ENCODE data around the gene MAPT. TPM values are rescaled to one million over a fixed set of nuclear protein-coding genes. Genes with fewer than 3 reads are reported as not detected.

Gene MAPT
- total RNA-seq, 1 donor from 2014 or later: 4.8 TPM

DNA sequence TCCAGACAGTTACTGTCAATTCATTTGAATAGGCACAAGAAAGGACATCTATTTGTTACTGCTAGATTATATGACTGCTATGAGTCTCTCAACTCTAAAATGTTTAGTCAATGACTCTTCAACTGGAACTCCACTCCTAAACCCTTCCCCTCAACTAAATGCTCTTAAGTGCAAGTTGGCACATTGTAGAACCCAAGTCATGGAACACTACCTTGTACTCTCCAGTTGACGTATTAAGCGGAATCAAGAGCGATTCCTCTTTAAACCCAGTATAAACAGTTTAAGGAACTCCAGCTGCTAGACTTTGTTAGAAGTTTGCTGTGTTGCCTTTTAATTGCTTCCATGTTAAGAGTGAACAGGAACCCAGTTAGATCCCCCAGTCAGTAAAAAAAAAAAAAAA lies 149.3 kb downstream of the MAPT start:
- intact Hi-C loops (cut with DNase I): no loop called here
- ATAC-seq (no peak), DNase-seq (ENCODE audit: low spot score) (no peak)

DNA sequence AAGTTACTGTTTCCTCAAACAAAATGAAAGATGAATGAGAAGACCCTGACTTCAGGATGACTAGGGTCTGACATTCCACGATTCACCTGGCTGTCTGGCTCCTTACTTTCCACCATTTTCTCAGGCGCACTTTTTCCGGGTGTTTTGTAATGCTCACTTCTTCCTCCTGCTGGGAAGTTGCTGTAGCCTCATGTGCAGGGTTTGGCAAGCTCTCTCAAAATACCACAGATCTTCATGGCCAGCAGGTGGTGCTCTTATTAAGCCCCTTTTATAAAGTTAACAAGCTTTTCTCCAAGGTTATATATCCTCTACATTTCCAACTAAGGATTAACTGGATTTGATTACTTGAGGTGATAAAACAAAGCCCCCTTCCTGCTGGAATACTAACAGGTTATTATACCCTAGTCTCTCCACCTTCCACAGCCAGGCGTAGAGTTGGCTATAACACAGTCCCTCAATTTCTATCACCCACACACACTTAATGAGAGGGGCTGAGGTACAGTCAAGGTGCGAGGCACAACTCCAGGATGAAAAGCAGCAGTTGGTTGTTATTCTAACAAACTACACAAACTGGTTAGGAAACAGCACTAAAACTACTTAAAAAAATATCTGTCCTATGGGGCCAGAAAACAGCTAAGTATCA lies 150.1 kb downstream of the MAPT start:
- DNase-seq (ENCODE audit: low spot score) (peak; percentile 82), ATAC-seq (peak; percentile 90)
- intact Hi-C loops (cut with DNase I): no loop called here

DNA sequence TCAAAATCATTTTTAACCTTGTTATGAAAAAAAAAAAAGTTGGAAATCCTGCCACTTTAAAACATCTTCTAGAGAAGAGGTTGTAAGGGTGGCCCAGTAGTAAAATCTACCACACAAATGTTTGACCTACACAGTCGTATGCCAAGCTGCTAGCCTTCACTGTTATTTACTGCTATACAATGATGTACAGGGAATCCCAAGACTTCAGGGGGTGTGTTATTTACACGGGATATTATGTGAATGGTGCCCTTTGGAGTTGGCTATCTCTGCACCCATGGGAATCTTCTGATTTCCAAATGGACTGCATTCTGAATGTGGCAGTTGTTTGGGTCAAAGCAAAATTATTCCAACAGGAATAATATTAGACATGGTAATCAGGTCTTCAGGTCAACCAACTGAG lies 150.6 kb downstream of the MAPT start:
- DNase-seq (ENCODE audit: low spot score) (no peak), ATAC-seq (no peak)
- intact Hi-C loops (cut with DNase I): loop anchor here (5.0 kb wide), 1 partner anchor 147 kb away; the partner anchor contains the start of gene KANSL1

DNA sequence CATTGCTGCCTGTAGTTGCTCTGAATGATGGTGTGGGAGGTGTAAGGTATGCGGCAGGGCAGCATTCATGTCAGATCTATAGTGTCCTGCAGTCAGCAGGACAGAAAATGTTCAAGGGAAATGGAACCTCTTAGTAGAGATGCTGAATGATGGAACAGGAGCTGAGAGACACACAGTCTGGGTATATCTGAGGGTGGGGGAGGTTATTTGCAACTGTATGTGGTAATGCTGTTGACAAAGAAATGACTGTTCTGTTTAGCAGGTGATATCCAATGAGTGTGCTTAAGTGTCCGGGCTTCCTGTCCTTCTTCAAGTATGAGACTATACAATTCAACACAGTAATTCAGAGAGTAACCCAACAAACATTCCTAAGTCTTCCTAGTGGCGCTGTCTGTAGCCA lies 151.3 kb downstream of the MAPT start:
- ATAC-seq (no peak), DNase-seq (ENCODE audit: low spot score) (no peak)
- intact Hi-C loops (cut with DNase I): loop anchor here (5.0 kb wide), 1 partner anchor 147 kb away; the partner anchor contains the start of gene KANSL1

DNA sequence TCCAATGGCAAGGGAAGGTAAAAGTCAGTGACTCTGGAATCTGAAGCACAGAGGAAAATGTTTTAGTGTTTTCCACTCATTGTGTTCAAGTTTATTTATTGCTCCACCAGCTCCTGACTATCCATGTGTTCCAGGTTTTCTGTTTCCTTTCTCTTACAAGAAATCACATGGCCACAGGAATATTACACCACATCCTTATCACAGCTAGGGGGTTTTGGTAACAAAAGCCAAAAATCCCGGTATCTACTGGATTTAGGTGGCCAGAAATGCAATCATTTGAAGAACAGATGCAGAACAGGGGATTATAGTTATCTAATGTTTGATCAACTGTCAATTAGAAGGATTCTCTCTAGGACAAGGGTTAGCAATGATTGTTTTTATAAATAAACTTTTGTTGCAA lies 152.6 kb downstream of the MAPT start:
- intact Hi-C loops (cut with DNase I): loop anchor here (5.0 kb wide), 1 partner anchor 145 kb away; the partner anchor contains the start of gene KANSL1
- DNase-seq (ENCODE audit: low spot score) (no peak), ATAC-seq (peak; percentile 41)

DNA sequence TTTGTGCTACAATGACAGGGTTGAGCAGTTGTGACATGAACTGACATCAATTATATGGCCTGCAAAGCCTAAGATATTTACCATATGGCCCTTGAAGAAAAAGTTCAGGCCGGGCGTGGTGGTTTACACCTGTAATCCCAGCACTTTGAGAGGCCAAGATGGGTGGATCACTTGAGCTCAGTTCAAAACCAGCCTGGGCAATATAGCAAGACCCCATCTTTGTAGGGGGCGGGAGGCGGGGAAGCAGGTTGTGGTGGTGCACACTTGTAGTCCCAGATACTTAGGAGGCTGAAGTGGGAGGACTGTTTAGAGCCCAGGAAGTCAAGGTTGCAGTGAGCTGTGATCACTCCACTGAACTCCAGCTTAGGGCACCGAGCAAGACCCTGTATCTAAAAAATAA lies 153.0 kb downstream of the MAPT start:
- intact Hi-C loops (cut with DNase I): loop anchor here (5.0 kb wide), 1 partner anchor 145 kb away; the partner anchor contains the start of gene KANSL1
- ATAC-seq: no peak
- DNase-seq (ENCODE audit: low spot score): no peak

DNA sequence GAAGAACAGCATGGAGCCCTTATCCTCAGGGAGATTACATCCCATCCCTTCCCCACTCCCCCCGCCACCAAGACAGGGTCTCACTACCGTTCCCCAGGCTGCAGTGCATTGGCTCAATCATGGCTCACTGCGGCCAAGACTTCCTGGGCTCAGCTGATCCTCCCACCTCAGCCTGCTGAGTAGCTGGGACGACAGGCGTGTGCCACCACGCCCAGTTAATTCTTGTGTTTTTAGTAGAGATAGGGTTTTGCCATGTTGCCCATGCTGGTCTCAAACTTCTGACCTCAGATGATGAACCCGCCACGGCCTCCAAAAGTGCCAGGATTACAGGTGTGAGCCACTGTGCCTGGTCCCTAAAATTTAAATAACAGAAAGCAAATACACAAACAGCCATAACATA lies 153.5 kb downstream of the MAPT start:
- no peak for ATAC-seq
- DNase-seq (ENCODE audit: low spot score): no peak
- intact Hi-C loops (cut with DNase I): loop anchor here (5.0 kb wide), 1 partner anchor 144 kb away; the partner anchor contains the start of gene KANSL1

DNA sequence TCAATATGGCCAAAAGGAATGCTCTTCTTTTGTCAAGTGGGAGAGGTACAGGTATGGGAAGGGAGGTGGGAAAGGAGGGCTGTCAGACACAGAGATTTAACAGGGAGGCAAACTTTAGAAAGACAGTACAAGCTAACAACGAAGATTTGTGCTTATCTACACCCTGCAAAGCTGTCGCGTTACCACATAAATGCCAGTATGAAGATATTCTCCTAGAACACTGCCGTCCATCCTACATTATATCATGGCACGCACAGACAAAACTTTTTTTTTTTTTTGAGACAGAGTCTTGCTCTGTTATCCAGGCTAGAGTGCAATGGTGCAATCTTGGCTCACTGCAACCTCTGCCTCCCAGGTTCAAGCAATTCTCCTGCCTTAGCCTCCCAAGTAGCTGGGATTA lies 155.3 kb downstream of the MAPT start:
- intact Hi-C loops (cut with DNase I): loop anchor here (5.0 kb wide), 1 partner anchor 143 kb away; the partner anchor contains the start of gene KANSL1
- DNase-seq (ENCODE audit: low spot score): no peak
- no peak for ATAC-seq

DNA sequence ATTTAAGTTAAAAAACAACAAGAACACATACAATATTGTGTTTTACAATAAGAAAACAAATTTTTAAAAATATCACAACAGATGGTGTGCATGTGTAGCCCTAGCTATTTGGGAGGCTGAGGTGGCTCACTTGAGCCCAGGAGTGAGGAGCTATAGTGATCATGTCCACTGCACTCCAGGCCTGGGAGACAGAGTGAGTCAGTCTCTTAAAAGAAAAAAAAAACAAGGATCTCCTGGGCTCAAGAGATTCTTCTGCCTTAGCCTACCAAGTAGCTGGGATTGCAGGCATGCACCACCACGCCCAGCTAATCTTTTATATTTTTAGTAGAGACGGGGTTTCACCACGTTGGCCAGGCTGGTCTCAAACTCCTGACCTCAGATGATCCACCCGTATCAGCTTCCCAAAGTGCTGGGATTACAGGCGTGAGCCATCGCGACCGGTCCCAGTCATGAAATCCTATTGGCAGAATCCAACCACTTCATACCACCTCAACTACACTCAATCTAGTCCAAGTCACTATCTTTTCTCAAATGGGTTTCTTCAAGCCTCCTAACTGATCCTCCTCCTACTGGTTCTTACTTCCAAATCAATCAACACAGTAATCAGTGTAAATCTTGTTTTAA lies 159.7 kb downstream of the MAPT start:
- ATAC-seq (no peak), DNase-seq (ENCODE audit: low spot score) (no peak)
- intact Hi-C loops (cut with DNase I): no loop called here

DNA sequence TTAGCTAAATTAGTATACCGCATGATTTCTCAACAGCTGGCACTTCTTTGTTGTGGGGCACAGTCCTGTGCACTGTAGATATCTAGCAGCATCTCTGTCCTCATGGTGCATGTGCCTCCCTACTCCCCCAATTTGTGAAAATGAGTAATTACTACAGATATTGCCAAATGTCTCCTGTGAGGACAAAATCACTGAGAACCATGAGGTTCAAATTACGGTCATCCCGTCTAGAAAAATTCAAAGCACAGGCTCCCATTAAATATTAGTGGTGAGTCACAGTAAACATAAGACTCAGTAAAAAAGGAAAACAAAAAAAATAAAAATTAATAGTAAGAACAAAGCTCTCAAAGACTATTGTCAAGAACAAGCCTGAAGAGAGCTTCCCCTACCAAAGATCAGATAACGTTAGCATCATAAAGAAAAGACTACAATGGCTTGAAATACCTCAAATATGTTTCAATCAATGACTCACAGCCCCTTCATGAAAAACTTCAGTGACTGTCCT lies 162.5 kb downstream of the MAPT start:
- intact Hi-C loops (cut with DNase I): no loop called here
- no peak for DNase-seq (ENCODE audit: low spot score)
- peak; percentile 61 for ATAC-seq

DNA sequence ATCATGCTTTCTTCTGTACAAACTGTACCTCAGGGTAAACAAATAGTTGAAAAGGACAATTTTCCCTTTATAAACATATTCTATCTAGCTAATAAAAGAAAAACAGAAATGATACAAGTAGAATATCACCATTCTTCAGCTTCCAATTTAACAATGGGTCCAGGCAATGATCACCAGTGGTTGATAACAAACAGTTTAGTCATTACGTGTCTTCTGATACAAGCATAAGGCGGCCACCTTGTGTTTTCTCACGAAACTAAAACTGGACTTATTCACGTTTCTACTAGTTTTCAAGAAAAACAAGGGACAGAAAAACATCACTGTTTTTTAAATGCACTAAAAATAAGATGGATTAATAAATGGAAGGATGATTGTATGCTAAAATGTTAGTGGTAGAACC lies 163.0 kb downstream of the MAPT start:
- ATAC-seq (no peak), DNase-seq (ENCODE audit: low spot score) (no peak)
- intact Hi-C loops (cut with DNase I): no loop called here

DNA sequence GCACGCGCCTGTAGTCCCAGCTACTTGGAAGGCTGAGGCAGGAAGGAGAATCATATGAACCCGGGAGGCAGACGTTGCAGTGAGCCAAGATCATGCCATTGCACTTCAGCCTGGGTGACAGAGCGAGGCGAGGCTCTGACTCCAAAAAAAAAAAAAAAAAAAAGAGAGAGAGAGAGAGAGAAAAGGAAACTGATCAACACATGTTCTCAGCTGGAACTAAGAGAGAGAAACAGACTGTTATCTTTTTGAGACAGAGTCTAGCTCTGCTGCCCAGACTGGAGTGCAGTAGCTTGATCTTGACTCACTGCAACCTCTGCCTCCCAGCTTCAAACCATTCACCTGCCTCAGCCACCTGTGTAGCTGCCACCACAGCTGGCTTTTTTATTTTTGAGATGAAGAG lies 165.1 kb downstream of the MAPT start:
- ATAC-seq (no peak), DNase-seq (ENCODE audit: low spot score) (no peak)
- intact Hi-C loops (cut with DNase I): no loop called here

DNA sequence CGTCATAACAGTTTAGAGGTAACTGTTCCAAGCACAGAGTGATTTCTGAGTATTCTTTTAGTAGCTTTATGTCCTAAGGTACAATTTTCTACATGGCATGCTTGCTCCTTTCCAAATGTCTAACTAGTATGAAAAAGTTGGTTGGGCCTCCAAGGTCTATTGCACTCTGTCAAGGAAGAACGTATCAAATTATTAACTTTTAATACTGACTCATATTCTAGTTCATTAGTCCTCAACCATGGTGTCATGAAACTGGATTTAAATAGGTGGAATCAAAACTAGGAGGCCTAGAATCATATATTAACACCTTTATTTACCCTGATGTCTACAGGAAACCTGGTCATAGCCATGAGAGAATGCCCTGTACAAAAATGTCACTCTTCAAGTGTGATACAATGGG lies 166.1 kb downstream of the MAPT start:
- intact Hi-C loops (cut with DNase I): no loop called here
- no peak for ATAC-seq
- DNase-seq (ENCODE audit: low spot score): no peak

DNA sequence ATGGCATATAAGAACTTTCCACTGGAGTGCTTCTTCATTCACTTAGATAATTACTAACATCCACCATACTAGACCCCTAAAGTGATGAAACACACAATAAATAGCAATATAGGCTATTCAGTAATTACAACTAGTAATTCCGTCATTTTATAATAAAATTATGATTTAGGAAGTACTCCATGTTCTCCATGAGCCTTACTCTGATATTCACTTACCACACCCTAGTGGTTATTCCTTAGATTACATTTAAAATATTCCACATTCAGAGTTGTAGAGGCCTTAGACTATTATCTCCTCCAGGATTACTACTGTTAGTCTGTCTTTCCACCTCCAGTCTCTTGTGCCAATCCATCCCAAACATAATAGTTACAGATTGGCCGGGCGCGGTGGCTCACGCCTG lies 167.1 kb downstream of the MAPT start:
- DNase-seq (ENCODE audit: low spot score): no peak
- no peak for ATAC-seq
- intact Hi-C loops (cut with DNase I): no loop called here

DNA sequence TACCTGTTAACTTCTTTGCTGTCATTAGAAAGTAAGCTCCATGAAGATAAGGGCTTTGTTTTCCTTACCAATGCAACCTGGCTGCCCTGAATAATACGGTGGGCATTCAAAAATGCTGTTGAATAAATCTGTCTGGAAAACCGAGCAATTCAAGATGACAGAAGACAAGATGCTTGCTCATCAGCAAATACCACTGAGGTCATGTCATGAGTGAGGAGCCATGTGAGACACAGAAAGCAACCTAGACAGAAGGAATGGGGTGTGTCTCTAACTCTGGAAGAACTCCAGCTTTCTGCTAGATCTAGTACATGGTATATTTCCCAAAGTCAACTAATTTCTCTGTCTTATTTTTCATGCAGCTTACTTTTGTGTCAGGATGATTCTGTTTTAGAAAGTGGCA lies 168.9 kb downstream of the MAPT start:
- no peak for DNase-seq (ENCODE audit: low spot score)
- no peak for ATAC-seq
- intact Hi-C loops (cut with DNase I): no loop called here

DNA sequence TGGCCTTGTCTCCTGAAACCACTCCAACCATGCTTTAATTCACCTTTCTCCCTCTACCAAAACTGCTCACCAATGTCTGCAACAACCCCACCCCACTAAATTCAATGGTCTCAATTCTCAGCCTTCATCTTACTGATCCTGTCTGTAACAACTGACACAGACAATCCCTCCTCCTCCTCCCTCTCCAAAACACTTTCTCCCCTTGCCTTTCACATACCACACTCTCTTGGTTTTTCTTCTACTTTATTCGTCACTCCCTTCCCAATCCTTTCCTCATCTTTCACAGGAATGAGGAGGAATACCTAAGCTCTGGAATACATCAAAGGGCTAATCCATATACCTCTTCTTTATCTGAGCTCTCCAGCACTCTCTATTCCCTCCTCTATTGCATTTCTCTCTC lies 170.1 kb downstream of the MAPT start:
- intact Hi-C loops (cut with DNase I): no loop called here
- no peak for DNase-seq (ENCODE audit: low spot score)
- no peak for ATAC-seq

DNA sequence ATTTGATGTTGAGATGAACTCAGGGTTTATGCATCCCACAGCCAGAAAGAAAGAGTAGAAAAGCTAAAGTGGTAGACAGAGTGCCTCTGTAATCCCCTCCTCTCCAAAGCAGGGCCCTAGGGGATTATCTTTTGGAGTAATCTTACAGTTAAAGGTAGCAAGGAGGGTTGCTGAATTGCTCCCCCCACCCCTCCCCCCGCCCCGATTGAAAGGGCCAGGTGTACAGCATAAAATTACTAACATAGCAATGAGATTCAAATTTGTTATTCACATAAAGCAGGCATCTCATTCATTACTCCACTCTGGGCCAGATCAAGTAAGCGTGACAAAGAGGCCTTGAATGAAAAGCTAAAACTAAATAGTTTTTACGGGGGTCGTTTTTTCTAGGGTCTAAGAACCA lies 177.4 kb downstream of the MAPT start:
- intact Hi-C loops (cut with DNase I): no loop called here
- no peak for DNase-seq (ENCODE audit: low spot score)

DNA sequence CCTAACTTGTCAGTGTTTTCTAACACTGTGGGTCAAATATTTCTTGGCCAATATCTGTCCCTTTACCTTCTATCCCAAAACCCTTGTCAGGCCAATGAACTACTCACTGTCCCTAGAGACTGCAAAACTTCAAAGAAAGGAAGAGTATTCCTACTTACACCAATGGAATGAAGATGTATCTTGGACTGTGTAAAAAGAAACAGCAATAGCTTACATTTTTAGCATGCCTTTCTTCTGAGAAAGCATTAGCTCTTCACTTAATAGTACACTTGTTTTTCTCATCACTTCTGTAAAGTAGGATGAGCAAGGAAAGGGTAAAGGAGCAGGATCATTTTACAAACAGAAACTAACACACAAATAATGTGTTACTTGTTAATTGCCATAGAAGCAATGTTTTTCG lies 178.6 kb downstream of the MAPT start:
- intact Hi-C loops (cut with DNase I): no loop called here
- no peak for ATAC-seq

More for the DNA sequence above, 177.4 kb downstream of the MAPT start:
- no peak for ATAC-seq

DNA sequence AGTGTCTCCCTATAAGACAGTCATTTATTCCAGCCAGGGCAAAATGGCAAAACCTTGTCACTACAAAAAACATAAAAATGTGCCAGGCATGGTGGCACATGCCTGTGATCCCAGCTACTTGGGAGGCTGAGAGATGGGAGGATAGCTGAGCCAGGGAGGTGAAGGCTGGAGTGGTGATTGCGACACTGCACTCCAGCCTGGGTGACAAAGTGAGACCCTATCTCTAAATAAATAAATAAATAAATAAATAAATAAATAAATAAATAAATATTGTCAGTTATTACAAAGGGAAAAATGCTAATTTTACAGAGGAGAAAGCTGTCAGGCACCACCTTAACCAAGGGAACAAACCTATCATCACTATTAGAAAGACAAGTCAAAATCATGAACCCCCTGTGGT lies 180.2 kb downstream of the MAPT start:
- no peak for DNase-seq (ENCODE audit: low spot score)
- ATAC-seq: no peak
- intact Hi-C loops (cut with DNase I): no loop called here

More for the DNA sequence above, 178.6 kb downstream of the MAPT start:
- DNase-seq (ENCODE audit: low spot score): no peak

Data from sciatic nerve (tissue), 2 donors.